Skeletal muscle satellite cell (primary cell): ENCODE results near the gene ZKSCAN2.

Experiments used
- H3K27me3 ChIP-seq: 2 replicates; pipeline ENCODE4 v1.7.0; 2013; ENCODE audit warnings: low read length; ENCODE audit not compliant: control insufficient read depth, insufficient read depth
- H3K36me3 ChIP-seq: 2 replicates; pipeline ENCODE4 v1.7.0; 2013; ENCODE audit warnings: mild to moderate bottlenecking, control low read depth, low read length; ENCODE audit not compliant: insufficient read depth
- H3K4me1 ChIP-seq: 2 replicates; pipeline ENCODE4 v1.7.0; 2013; ENCODE audit warnings: low read length; ENCODE audit not compliant: control insufficient read depth, insufficient read depth
- H3K4me2 ChIP-seq: 2 replicates; pipeline ENCODE4 v1.7.0; 2013; ENCODE audit warnings: mild to moderate bottlenecking, low read length
- H3K4me3 ChIP-seq: 2 replicates; pipeline ENCODE4 v1.7.0; 2013; ENCODE audit warnings: low read length
- H3K9ac ChIP-seq: 2 replicates; pipeline ENCODE4 v1.7.0; 2013; ENCODE audit warnings: mild to moderate bottlenecking, low read depth, low read length, moderate library complexity
- H3K9me3 ChIP-seq: replicated peaks from 2 replicates; pipeline ENCODE4 v1.7.0; 2013; ENCODE audit warnings: mild to moderate bottlenecking, control low read depth, low read length

Gene ZKSCAN2

DNA sequence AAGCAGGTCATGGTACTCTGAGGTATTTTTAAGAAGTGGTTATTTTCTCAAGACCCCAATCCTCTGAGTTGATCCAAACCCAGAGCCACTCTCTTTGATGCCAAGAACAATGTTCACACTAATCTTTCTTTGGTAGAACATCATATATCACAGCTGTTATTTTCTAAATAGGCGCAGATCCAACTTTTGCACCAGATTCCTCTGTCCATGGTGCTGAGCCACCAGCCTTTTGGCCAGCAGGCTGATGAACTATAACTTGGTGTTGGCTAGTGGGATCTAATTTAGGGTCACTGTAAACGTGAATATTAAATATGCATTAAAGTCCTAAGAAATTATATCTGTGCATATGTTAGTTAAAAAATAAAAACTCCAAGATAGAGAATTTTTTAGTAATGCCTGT lies 7.0 kb upstream of the ZKSCAN2 start:
- Histone ChIP-seq H3K27me3 (no peaks in the 10 kb centered on the region), H3K4me2 (no peak overlapping the region), H3K4me3 (no peak overlapping the region), H3K4me1 (no peaks in the 10 kb centered on the region), H3K36me3 (peaks cover 2% of the 10 kb centered on the region), H3K9ac (no peak overlapping the region), H3K9me3 (no peaks in the 10 kb centered on the region)

- H3K27me3 ChIP-seq: no peaks in the 10 kb centered on the region
- H3K36me3 ChIP-seq: peaks cover 2% of the 10 kb centered on the region
- peaks cover 20% of the 10 kb centered on the region for H3K4me1 ChIP-seq
- no peak overlapping the region for H3K4me2 ChIP-seq
- H3K9ac ChIP-seq: no peak overlapping the region
- no peak overlapping the region for H3K4me3 ChIP-seq
- no peaks in the 10 kb centered on the region for H3K9me3 ChIP-seq
These were observed 2.8 kb upstream of the ZKSCAN2 start for GRCh38 chr16:25260416-25260815.

DNA sequence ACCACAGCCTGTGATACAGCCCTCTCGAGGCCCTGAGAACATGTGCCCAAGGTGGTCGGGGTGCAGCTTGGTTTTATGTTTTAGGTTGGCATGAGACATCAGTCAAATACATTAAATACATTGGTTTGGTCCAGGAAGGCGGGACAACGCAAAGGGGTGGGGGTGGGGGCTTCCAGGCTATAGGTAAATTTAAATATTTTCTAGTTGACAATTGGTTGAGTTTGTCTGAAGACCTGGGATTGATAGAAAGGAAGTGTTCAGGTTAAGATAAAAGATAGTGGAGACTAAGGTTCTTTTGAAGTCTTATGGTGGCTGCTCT lies 1.2 kb upstream of the ZKSCAN2 start:
- Histone ChIP-seq H3K9ac (peak overlapping the region; percentile 100), H3K4me3 (peak overlapping the region; percentile 94), H3K4me1 (peaks cover 25% of the 10 kb centered on the region), H3K9me3 (no peaks in the 10 kb centered on the region), H3K4me2 (peak overlapping the region; percentile 98), H3K27me3 (no peaks in the 10 kb centered on the region), H3K36me3 (peaks cover 8% of the 10 kb centered on the region)

DNA sequence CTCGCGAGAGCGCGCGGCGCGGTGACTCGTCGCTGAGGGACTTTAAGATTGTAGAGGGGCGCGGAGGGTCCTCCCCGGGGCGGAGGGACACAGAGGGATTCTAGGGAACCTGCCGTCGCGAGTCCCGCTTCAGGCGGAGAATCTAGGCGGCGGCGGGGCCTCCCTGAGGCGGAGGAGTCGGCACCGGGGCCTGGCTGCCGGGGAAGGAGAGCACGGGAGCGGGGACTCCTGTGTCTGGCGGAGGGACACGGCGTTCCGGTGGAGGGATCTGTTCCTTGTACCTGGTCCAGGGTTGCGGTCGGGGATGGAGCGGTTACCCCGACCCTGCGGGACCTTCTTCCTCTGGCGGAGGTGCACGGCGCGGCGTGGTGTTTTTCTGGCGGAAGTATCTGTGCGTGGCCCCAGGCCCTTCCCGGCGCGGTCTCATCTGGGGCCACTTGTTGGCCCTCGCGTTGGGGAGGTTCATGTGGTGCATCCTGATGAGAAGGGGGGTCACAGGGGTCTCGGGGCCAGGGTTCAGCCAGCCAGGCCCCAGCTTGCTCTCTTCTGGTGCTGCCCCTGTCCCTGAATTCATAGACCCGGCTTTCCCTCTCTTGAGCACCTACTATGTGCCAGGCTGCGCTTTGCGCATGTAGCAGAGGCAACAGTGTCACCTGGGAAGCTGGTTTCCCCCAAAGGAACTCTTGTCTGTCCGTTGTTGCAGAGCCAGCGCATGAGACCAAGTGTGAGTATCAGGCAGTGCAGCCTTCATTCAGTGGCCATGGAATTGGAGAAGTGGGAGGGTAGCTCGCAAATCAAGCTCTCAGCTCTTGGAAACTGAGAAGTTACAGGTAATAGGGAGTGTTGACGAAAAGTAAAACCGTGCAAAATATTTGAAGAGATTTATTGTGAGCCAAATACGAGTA lies 563 bp upstream of the ZKSCAN2 start:
- H3K36me3 ChIP-seq: peaks cover 8% of the 10 kb centered on the region
- H3K4me1 ChIP-seq: peaks cover 25% of the 10 kb centered on the region
- no peaks in the 10 kb centered on the region for H3K9me3 ChIP-seq
- H3K4me3 ChIP-seq: peak overlapping the region; percentile 94
- H3K4me2 ChIP-seq: peak overlapping the region; percentile 98
- peak overlapping the region; percentile 100 for H3K9ac ChIP-seq
- no peaks in the 10 kb centered on the region for H3K27me3 ChIP-seq

- peak overlapping the region; percentile 94 for H3K4me3 ChIP-seq
- no peaks in the 10 kb centered on the region for H3K27me3 ChIP-seq
These were observed 763 bp downstream of the ZKSCAN2 start for GRCh38 chr16:25256695-25257469.

GRCh38 chr16:25253322-25253721 lies 4.3 kb downstream of the ZKSCAN2 start:
- no peak overlapping the region for H3K4me2 ChIP-seq
- H3K27me3 ChIP-seq: no peaks in the 10 kb centered on the region
- H3K9ac ChIP-seq: no peak overlapping the region
- H3K36me3 ChIP-seq: peaks cover 19% of the 10 kb centered on the region
- H3K4me3 ChIP-seq: no peak overlapping the region
- peaks cover 16% of the 10 kb centered on the region for H3K4me1 ChIP-seq
- H3K9me3 ChIP-seq: no peaks in the 10 kb centered on the region

More at GRCh38 chr16:25256695-25257469, 763 bp downstream of the ZKSCAN2 start:
- Histone ChIP-seq H3K36me3 (peaks cover 14% of the 10 kb centered on the region), H3K4me1 (peaks cover 25% of the 10 kb centered on the region), H3K4me2 (peak overlapping the region; percentile 98), H3K9ac (peak overlapping the region; percentile 100), H3K9me3 (no peaks in the 10 kb centered on the region)

DNA sequence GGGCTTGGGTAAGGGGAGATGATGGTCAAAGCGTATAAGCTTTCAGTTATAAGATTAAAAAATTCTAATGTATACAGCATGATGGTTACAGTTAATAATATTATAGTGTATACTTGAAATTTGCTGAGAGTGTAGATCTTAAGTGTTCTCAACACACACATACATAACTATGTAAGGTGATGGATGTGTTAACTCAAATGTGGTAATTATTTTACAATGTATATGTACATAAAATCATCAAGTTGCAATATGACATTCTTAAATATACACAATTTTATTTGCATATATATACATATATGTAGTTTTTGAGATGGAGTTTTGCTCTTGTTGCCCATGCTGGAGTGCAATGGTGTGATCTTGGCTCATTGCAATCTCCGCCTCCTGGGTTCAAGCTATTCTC lies 7.2 kb downstream of the ZKSCAN2 start:
- H3K9ac ChIP-seq: no peak overlapping the region
- peaks cover 37% of the 10 kb centered on the region for H3K36me3 ChIP-seq
- no peaks in the 10 kb centered on the region for H3K27me3 ChIP-seq
- H3K4me1 ChIP-seq: peaks cover 6% of the 10 kb centered on the region
- no peaks in the 10 kb centered on the region for H3K9me3 ChIP-seq
- no peak overlapping the region for H3K4me2 ChIP-seq
- no peak overlapping the region for H3K4me3 ChIP-seq

- Histone ChIP-seq H3K4me2 (no peak overlapping the region), H3K27me3 (peaks cover 8% of the 10 kb centered on the region), H3K9ac (no peak overlapping the region), H3K4me3 (no peak overlapping the region), H3K4me1 (peaks cover 7% of the 10 kb centered on the region), H3K36me3 (peaks cover 7% of the 10 kb centered on the region), H3K9me3 (no peaks in the 10 kb centered on the region)
These were observed 21.7 kb downstream of the ZKSCAN2 start for GRCh38 chr16:25235991-25236390.

- Histone ChIP-seq H3K9me3 (no peaks in the 10 kb centered on the region), H3K4me3 (no peak overlapping the region), H3K4me1 (no peaks in the 10 kb centered on the region), H3K9ac (no peak overlapping the region), H3K4me2 (no peak overlapping the region), H3K27me3 (peaks cover 10% of the 10 kb centered on the region), H3K36me3 (no peaks in the 10 kb centered on the region)
These were observed 29.3 kb downstream of the ZKSCAN2 start for GRCh38 chr16:25228372-25228771.

GRCh38 chr16:25224731-25225319 lies 32.8 kb downstream of the ZKSCAN2 start:
- Histone ChIP-seq H3K9me3 (no peaks in the 10 kb centered on the region), H3K27me3 (peaks cover 6% of the 10 kb centered on the region), H3K36me3 (no peaks in the 10 kb centered on the region), H3K9ac (no peak overlapping the region), H3K4me3 (no peak overlapping the region), H3K4me2 (no peak overlapping the region), H3K4me1 (no peaks in the 10 kb centered on the region)

GRCh38 chr16:25223964-25224363 lies 33.7 kb downstream of the ZKSCAN2 start:
- H3K36me3 ChIP-seq: no peaks in the 10 kb centered on the region
- peaks cover 6% of the 10 kb centered on the region for H3K27me3 ChIP-seq
- H3K9me3 ChIP-seq: no peaks in the 10 kb centered on the region
- H3K9ac ChIP-seq: no peak overlapping the region
- no peak overlapping the region for H3K4me3 ChIP-seq
- no peaks in the 10 kb centered on the region for H3K4me1 ChIP-seq
- no peak overlapping the region for H3K4me2 ChIP-seq
